Hair follicle dermal papilla cell (primary cell): ENCODE measurements around the gene ADGRF5. TPM values are rescaled to one million over a fixed set of nuclear protein-coding genes. Genes with fewer than 3 reads are reported as not detected.

Experiments
- total RNA-seq: library from RNA; depleted of rRNA; stranded (reverse); fragments of >200 nt; gene quantifications from 2 replicates; pipeline ENCODE4 v1.2.3, GENCODE V29; 2012

The ADGRF5 gene
- under 0.01 TPM in 2 replicates for total RNA-seq

DNA sequence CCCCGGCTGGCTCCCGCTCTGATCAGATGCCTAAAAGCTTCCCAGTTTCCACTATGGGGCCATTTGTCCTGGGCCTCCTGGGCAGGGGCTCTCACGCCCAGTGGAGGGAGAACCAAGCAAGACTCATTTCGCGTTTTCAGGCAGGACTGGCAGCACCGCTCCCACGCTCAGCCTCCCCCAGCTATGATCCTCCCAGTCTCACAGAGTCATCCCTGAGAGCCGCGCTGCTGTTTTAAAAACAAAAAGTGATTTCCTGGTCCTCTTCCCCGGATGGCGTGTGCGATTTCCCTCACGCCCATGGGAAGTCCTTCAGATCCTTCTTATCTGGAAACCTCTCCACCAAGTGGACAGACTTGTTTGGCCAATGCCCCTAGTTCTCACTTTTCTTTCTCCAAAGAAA, at the start of gene ADGRF5:
Gene ADGRF5 (minus strand): TSS at position 208 of the 400 bp plus-strand sequence. CDS start 15,176 bp downstream, outside the sequence.

Other genes starting within 250 kb of the ADGRF5 start
- gene TDRD6, start 234.1 kb downstream of the ADGRF5 start, total RNA-seq = 0.12 and 0.16 TPM in 2 replicates
- not detected in 2 replicates for gene PLA2G7, start 186.6 kb downstream of the ADGRF5 start, total RNA-seq
- not detected in 2 replicates for gene ANKRD66, start 175.0 kb downstream of the ADGRF5 start, total RNA-seq
- gene MEP1A, start 128.5 kb downstream of the ADGRF5 start, total RNA-seq = not detected in 2 replicates
- under 0.01 TPM in 1 of 2 replicates, not detected in the other for gene ADGRF1, start 120.4 kb upstream of the ADGRF5 start, total RNA-seq